ENCODE results near the gene RPS14. TPM values are rescaled to one million over a fixed set of nuclear protein-coding genes. Genes with fewer than 3 reads are reported as not detected.

The RPS14 gene
- total RNA-seq, 1 experiment from 2014 or later, result 2,031 TPM

- TF ChIP-seq EZH2 (IDR thresholded peaks at IDR 0.05; ENCODE audit: low read length, unreplicated experiment) (no peak), CTCF (conservative IDR thresholded peaks at IDR 0.05; ENCODE audit: low read depth, low read length) (no peak), EZH2phosphoT487 (IDR thresholded peaks at IDR 0.05; ENCODE audit: borderline replicate concordance, low read length) (no peak)
- Histone ChIP-seq H3K27me3 (ENCODE audit: low read length) (no peaks in the 10 kb centered on the region), H4K20me1 (ENCODE audit: low read length) (peaks cover 43% of the 10 kb centered on the region), H2AFZ (ENCODE audit: low read length) (no peak overlapping the region), H3K9me3 (ENCODE audit: low read length) (no peaks in the 10 kb centered on the region), H3K36me3 (ENCODE audit: low read depth, low read length) (peaks cover 9% of the 10 kb centered on the region; the same call in 1 of the 2 replicates), H3K4me3 (ENCODE audit: low read length) (no peak overlapping the region), H3K9ac (ENCODE audit: low read length) (no peak overlapping the region), H3K4me1 (ENCODE audit: insufficient read depth, low read length) (peaks cover 27% of the 10 kb centered on the region), H3F3A (ENCODE audit: low read length, unreplicated experiment) (no peaks in the 10 kb centered on the region), H3K27ac (ENCODE audit: low read length) (peak overlapping the region; percentile 67; the same call in 1 of the 2 replicates), H3K9me2 (replicated peaks; ENCODE audit: low read length) (no peaks in the 10 kb centered on the region), H3K4me2 (ENCODE audit: low read length) (no peak overlapping the region), H3K79me2 (ENCODE audit: low read length) (peaks cover 82% of the 10 kb centered on the region)
- ChIA-PET POLR2A (ENCODE audit: unreplicated experiment) (no interaction called here), CTCF (no interaction called here)
- intact Hi-C loops (cut with micrococcal nuclease), result no loop called here
- ATAC-seq (no peak), DNase-seq (no peak)
- BruUV-seq (replicated peaks), result no TSS peak
Observed at GRCh38 chr5:150498501-150498900, 49.0 kb upstream of the RPS14 start.

DNA sequence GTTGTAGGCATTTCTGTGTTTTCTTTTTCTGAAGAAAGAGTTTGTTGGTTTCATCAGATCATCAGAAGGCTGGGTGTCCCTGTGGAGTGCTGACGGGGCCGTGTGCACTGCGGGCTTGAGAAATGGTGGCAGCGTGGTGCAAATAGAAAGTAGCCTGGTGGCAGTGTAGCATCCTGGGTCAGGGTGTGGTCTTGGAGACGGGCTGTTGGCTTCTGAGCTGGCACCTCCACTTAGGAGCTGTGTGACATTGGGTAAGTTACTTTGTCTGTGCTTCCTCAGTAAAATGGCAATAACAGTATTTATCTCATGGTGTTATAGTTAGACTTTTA lies 48.4 kb upstream of the RPS14 start:
- ChIA-PET CTCF (interaction anchor here (1.5 kb wide), 1 partner anchor 39 kb away, joined by 4 read pairs; no protein-coding TSS in a partner anchor), POLR2A (ENCODE audit: unreplicated experiment) (no interaction called here)
- TF ChIP-seq EZH2phosphoT487 (IDR thresholded peaks at IDR 0.05; ENCODE audit: borderline replicate concordance, low read length), result no peak
- TF ChIP-seq CTCF (conservative IDR thresholded peaks at IDR 0.05; ENCODE audit: low read depth, low read length), result no peak
- no peak for TF ChIP-seq EZH2 (IDR thresholded peaks at IDR 0.05; ENCODE audit: low read length, unreplicated experiment)
- Histone ChIP-seq H2AFZ (ENCODE audit: low read length) (no peak overlapping the region), H3K36me3 (ENCODE audit: low read depth, low read length) (peaks cover 9% of the 10 kb centered on the region; the same call in 1 of the 2 replicates), H3K27ac (ENCODE audit: low read length) (peak overlapping the region; percentile 67), H3K79me2 (ENCODE audit: low read length) (peaks cover 80% of the 10 kb centered on the region), H3K4me3 (ENCODE audit: low read length) (peak overlapping the region; percentile 20; the same call in 1 of the 2 replicates), H3K9me2 (replicated peaks; ENCODE audit: low read length) (no peaks in the 10 kb centered on the region), H3K9me3 (ENCODE audit: low read length) (no peaks in the 10 kb centered on the region), H3K9ac (ENCODE audit: low read length) (peak overlapping the region; percentile 30), H3K4me2 (ENCODE audit: low read length) (peak overlapping the region; percentile 64), H3F3A (ENCODE audit: low read length, unreplicated experiment) (no peaks in the 10 kb centered on the region), H3K27me3 (ENCODE audit: low read length) (no peaks in the 10 kb centered on the region), H3K4me1 (ENCODE audit: insufficient read depth, low read length) (peaks cover 27% of the 10 kb centered on the region), H4K20me1 (ENCODE audit: low read length) (peaks cover 43% of the 10 kb centered on the region)
- ATAC-seq, result no peak; the same call in 1 of the 2 replicates
- intact Hi-C loops (cut with micrococcal nuclease), result no loop called here
- BruUV-seq (replicated peaks), result no TSS peak
- no peak for DNase-seq

GRCh38 chr5:150497274-150497988 lies 47.9 kb upstream of the RPS14 start:
- ChIA-PET CTCF (interaction anchor here (1.5 kb wide), 1 partner anchor 39 kb away, joined by 4 read pairs; no protein-coding TSS in a partner anchor), POLR2A (ENCODE audit: unreplicated experiment) (no interaction called here)
- intact Hi-C loops (cut with micrococcal nuclease), result no loop called here
- DNase-seq (peak; percentile 95), ATAC-seq (peak; percentile 100)
- no TSS peak for BruUV-seq (replicated peaks)
- H3K9me3 ChIP-seq (ENCODE audit: low read length), result no peaks in the 10 kb centered on the region
- peak overlapping the region; percentile 20; the same call in 1 of the 2 replicates for H3K4me3 ChIP-seq (ENCODE audit: low read length)
- H3K36me3 ChIP-seq (ENCODE audit: low read depth, low read length), result peaks cover 9% of the 10 kb centered on the region; the same call in 1 of the 2 replicates
- TF ChIP-seq EZH2phosphoT487 (IDR thresholded peaks at IDR 0.05; ENCODE audit: borderline replicate concordance, low read length) (no peak), CTCF (conservative IDR thresholded peaks at IDR 0.05; ENCODE audit: low read depth, low read length) (no peak), EZH2 (IDR thresholded peaks at IDR 0.05; ENCODE audit: low read length, unreplicated experiment) (no peak)
- H3K4me1 ChIP-seq (ENCODE audit: insufficient read depth, low read length), result peaks cover 32% of the 10 kb centered on the region
- H4K20me1 ChIP-seq (ENCODE audit: low read length), result peaks cover 44% of the 10 kb centered on the region
- peak overlapping the region; percentile 30 for H3K9ac ChIP-seq (ENCODE audit: low read length)
- H3K27ac ChIP-seq (ENCODE audit: low read length), result peak overlapping the region; percentile 67
- H3K79me2 ChIP-seq (ENCODE audit: low read length), result peaks cover 80% of the 10 kb centered on the region
- H3K27me3 ChIP-seq (ENCODE audit: low read length), result no peaks in the 10 kb centered on the region
- H3K4me2 ChIP-seq (ENCODE audit: low read length), result peak overlapping the region; percentile 64
- no peaks in the 10 kb centered on the region for H3K9me2 ChIP-seq (replicated peaks; ENCODE audit: low read length)
- H2AFZ ChIP-seq (ENCODE audit: low read length), result no peak overlapping the region
- H3F3A ChIP-seq (ENCODE audit: low read length, unreplicated experiment), result no peaks in the 10 kb centered on the region

Measured in PC-3 (cell line).